CD14-positive monocyte (primary cell): ENCODE results near the gene CAV1. TPM values are rescaled to one million over a fixed set of nuclear protein-coding genes. Genes with fewer than 3 reads are reported as not detected.
A peak's percentile ranks its signal among the peaks of the same experiment; 100 is the strongest.

Source experiments
- DNase-seq, 3 donors: peaks; one replicate each; pipeline ENCODE4 v3.0.0-alpha.2; 2011 to 2022
- H2AFZ ChIP-seq: 2 replicates; pipeline ENCODE4 v1.6.0; 2012; ENCODE audit warnings: mild to moderate bottlenecking, low read depth, low read length, inconsistent platforms; ENCODE audit not compliant: insufficient read depth, poor library complexity, severe bottlenecking
- H3K27ac ChIP-seq, 2 donors: 1 replicate in 1 of 2; 2 replicates in 1 of 2; pipeline ENCODE4 v1.5.1; 2012 to 2013; ENCODE audit warnings: low read length in 2 of 2, control low read depth in 1 of 2, inconsistent platforms in 1 of 2, low read depth in 1 of 2, mild to moderate bottlenecking in 1 of 2
- H3K27me3 ChIP-seq, 2 donors: one replicate each; pipeline versions ENCODE4 v1.6.0 to v1.6.1; 2011 to 2013; ENCODE audit warnings: low read length in 2 of 2; ENCODE audit not compliant: control insufficient read depth in 2 of 2, insufficient read depth in 2 of 2
- H3K36me3 ChIP-seq, 2 donors: replicated peaks in 1 of 2; 1 replicate in 1 of 2; 2 replicates in 1 of 2; pipeline versions ENCODE4 v1.5.1 to v1.6.1; 2012 to 2013; ENCODE audit warnings: low read length in 2 of 2, control low read depth in 1 of 2, inconsistent platforms in 1 of 2, mild to moderate bottlenecking in 1 of 2; ENCODE audit not compliant: insufficient read depth in 2 of 2, control insufficient read depth in 1 of 2
- H3K4me1 ChIP-seq, 2 donors: 1 replicate in 1 of 2; 2 replicates in 1 of 2; pipeline versions ENCODE4 v1.5.1 to v1.6.1; 2012 to 2013; ENCODE audit warnings: low read length in 2 of 2, control low read depth in 1 of 2, inconsistent platforms in 1 of 2, mild to moderate bottlenecking in 1 of 2, moderate library complexity in 1 of 2; ENCODE audit not compliant: insufficient read depth in 2 of 2, control insufficient read depth in 1 of 2
- H3K4me2 ChIP-seq: replicated peaks from 2 replicates; pipeline ENCODE3; 2012; ENCODE audit warnings: low read length, moderate library complexity, mild to moderate bottlenecking; ENCODE audit not compliant: poor library complexity, severe bottlenecking; ENCODE audit errors: extremely low read depth
- H3K4me3 ChIP-seq, 3 experiments: fragments of 200-600 bp in 1 of 3; sonication (generic) in 1 of 3; replicated peaks in 1 of 3; 1 replicate in 2 of 3; 2 replicates in 1 of 3; pipeline ENCODE4 v1.5.1; 2011 to 2013; ENCODE audit warnings: low read length in 3 of 3, mild to moderate bottlenecking in 3 of 3, control low read depth in 2 of 3, low read depth in 2 of 3, inconsistent platforms in 1 of 3, moderate library complexity in 1 of 3
- H3K79me2 ChIP-seq: 2 replicates; pipeline ENCODE4 v1.6.0; 2012; ENCODE audit warnings: mild to moderate bottlenecking, control low read depth, inconsistent platforms, low read length, moderate library complexity; ENCODE audit not compliant: insufficient read depth
- H3K9ac ChIP-seq: 2 replicates; pipeline ENCODE4 v1.6.0; 2017; ENCODE audit warnings: low read length, mild to moderate bottlenecking; ENCODE audit not compliant: insufficient read depth, poor library complexity, severe bottlenecking
- H3K9me3 ChIP-seq, 2 donors: replicated peaks in 1 of 2; 1 replicate in 1 of 2; 2 replicates in 1 of 2; pipeline versions ENCODE4 v1.5.1 to v1.6.1; 2012 to 2013; ENCODE audit warnings: low read length in 2 of 2, control low read depth in 1 of 2; ENCODE audit not compliant: control insufficient read depth in 1 of 2, insufficient read depth in 1 of 2
- H4K20me1 ChIP-seq: 2 replicates; pipeline ENCODE4 v1.6.0; 2012; ENCODE audit warnings: mild to moderate bottlenecking, low read length, control low read depth, moderate library complexity; ENCODE audit not compliant: insufficient read depth
- H3K27ac Mint-ChIP-seq, 7 donors: one replicate each; pipeline ENCODE4 v1.8.0; 2020; ENCODE audit warnings: mild to moderate bottlenecking in 7 of 7, mixed read lengths in 7 of 7, moderate library complexity in 6 of 7, inconsistent platforms in 2 of 7
- H3K27me3 Mint-ChIP-seq, 3 donors: one replicate each; pipeline ENCODE4 v1.8.0; 2021 to 2022; ENCODE audit warnings: low read depth in 3 of 3, mild to moderate bottlenecking in 3 of 3, mixed read lengths in 3 of 3, moderate library complexity in 3 of 3, inconsistent platforms in 1 of 3
- H3K36me3 Mint-ChIP-seq, 2 donors: one replicate each; pipeline ENCODE4 v1.8.0; 2020; ENCODE audit warnings: mixed read lengths in 2 of 2, inconsistent platforms in 1 of 2, mild to moderate bottlenecking in 1 of 2
- H3K4me1 Mint-ChIP-seq: one replicate; pipeline ENCODE4 v1.8.0; 2020; ENCODE audit warnings: mild to moderate bottlenecking, mixed read lengths
- H3K4me3 Mint-ChIP-seq, 2 donors: one replicate each; pipeline ENCODE4 v1.8.0; 2020; ENCODE audit warnings: mild to moderate bottlenecking in 2 of 2, mixed read lengths in 2 of 2, moderate library complexity in 1 of 2
- H3K9me3 Mint-ChIP-seq, 7 donors: one replicate each; pipeline ENCODE4 v1.8.0; 2020 to 2022; ENCODE audit warnings: mixed read lengths in 7 of 7, mild to moderate bottlenecking in 6 of 7, moderate library complexity in 6 of 7, inconsistent platforms in 2 of 7
- CTCF ChIP-seq: fragments of 200-600 bp; IDR thresholded peaks from one replicate; pipeline ENCODE4 v1.8.0; 2022; ENCODE audit warnings: antibody characterized with exemption, mild to moderate bottlenecking
- WGBS: methylation state at CpG from one replicate; pipeline ENCODE4 v1.1.5; 2013; ENCODE audit warnings: missing lambda C conversion rate; ENCODE audit not compliant: insufficient coverage; 5-methylcytosine and 5-hydroxymethylcytosine counted together
- intact Hi-C, 2 donors: fragments of 100-400 bp; cut with micrococcal nuclease; formaldehyde crosslinking; loops; one replicate each; pipeline versions ENCODE4 v1.15.0 to v1.15.1; 2023
- polyA plus RNA-seq, 3 donors: library from polyadenylated mRNA; depleted of rRNA in 1 of 3; unstranded in 2 of 3; stranded (reverse) in 1 of 3; fragments of 300-500 nt in 2 of 3; fragments of >200 nt in 1 of 3; fragmentation: Illumina TruSeq in 2 of 3; gene quantifications; 1 replicate in 2 of 3; 2 replicates in 1 of 3; pipeline ENCODE4 v1.2.3, GENCODE V29; 2012 to 2021

CAV1 gene
- polyA plus RNA-seq, 3 donors, result not detected

- Histone ChIP-seq H3K4me2 (peak overlapping the region; percentile 80), H3K4me3 (peak overlapping the region in 2 of 3 experiments; percentile 13 to 69), H3K27me3 (peaks cover 42 to 66% of the 10 kb centered on the region in 2 donors), H2AFZ (peak overlapping the region; percentile 67), H3K9ac (peak overlapping the region; percentile 12), H3K36me3 (no peaks in the 10 kb centered on the region), H3K9me3 (peaks cover 0 to 10% of the 10 kb centered on the region in 2 donors), H3K4me1 (peaks cover 12 to 14% of the 10 kb centered on the region in 2 donors), H4K20me1 (no peaks in the 10 kb centered on the region), H3K27ac (no peak overlapping the region), H3K79me2 (no peaks in the 10 kb centered on the region)
- H3K36me3 Mint-ChIP-seq, result peaks cover 3 to 14% of the 10 kb centered on the region in 2 donors
- H3K4me1 Mint-ChIP-seq, result peaks cover 9% of the 10 kb centered on the region
- DNase-seq, result no peak
- 6% methylated on average over 26 of the region's 36 CpGs for WGBS
- peaks cover 45 to 63% (median 47%) of the 10 kb centered on the region in 3 donors for H3K27me3 Mint-ChIP-seq
- H3K4me3 Mint-ChIP-seq, result peak overlapping the region; percentile 72 to 87
- H3K27ac Mint-ChIP-seq, result no peak overlapping the region
- TF ChIP-seq CTCF, result no peak
- peaks cover 0 to 11% (median 3%) of the 10 kb centered on the region in 7 donors for H3K9me3 Mint-ChIP-seq
- intact Hi-C loops, result no loop called here
Observed at GRCh38 chr7:116500078-116500853, 24.6 kb upstream of the CAV1 start.

GRCh38 chr7:116501425-116502167 lies 23.2 kb upstream of the CAV1 start:
- H3K27ac ChIP-seq, result no peak overlapping the region
- H3K27me3 Mint-ChIP-seq, result peaks cover 45 to 66% (median 47%) of the 10 kb centered on the region in 3 donors
- no CpG with 5 or more reads among the region's 5 CpGs for WGBS

More at GRCh38 chr7:116501425-116502167, 23.2 kb upstream of the CAV1 start:
- peaks cover 42 to 66% of the 10 kb centered on the region in 2 donors for H3K27me3 ChIP-seq
- H3K36me3 ChIP-seq, result no peaks in the 10 kb centered on the region
- H4K20me1 ChIP-seq, result no peaks in the 10 kb centered on the region
- DNase-seq, result no peak
- no peak overlapping the region for H3K4me2 ChIP-seq
- TF ChIP-seq CTCF, result no peak
- intact Hi-C loops, result no loop called here
- no peaks in the 10 kb centered on the region for H3K79me2 ChIP-seq
- Mint-ChIP-seq H3K4me1 (peaks cover 9% of the 10 kb centered on the region), H3K27ac (no peak overlapping the region), H3K36me3 (peaks cover 3 to 14% of the 10 kb centered on the region in 2 donors), H3K4me3 (peak overlapping the region in 1 of 2 donors; percentile 87), H3K9me3 (peaks cover 0 to 11% (median 3%) of the 10 kb centered on the region in 7 donors)
- peaks cover 12 to 14% of the 10 kb centered on the region in 2 donors for H3K4me1 ChIP-seq
- H3K9ac ChIP-seq, result no peak overlapping the region
- no peak overlapping the region for H3K4me3 ChIP-seq
- peaks cover 0 to 10% of the 10 kb centered on the region in 2 donors for H3K9me3 ChIP-seq
- no peak overlapping the region for H2AFZ ChIP-seq
